WTC11 (cell line): Measurements from ENCODE around the gene POU5F2. TPM values are rescaled to one million over a fixed set of nuclear protein-coding genes. Genes with fewer than 3 reads are reported as not detected.

Source experiments
- ATAC-seq: fragments of 200-7000 bp; cut with Tn5 transposase; 2 replicates; pipeline ENCODE4 v1.10.0; 2021; ENCODE audit warnings: mild to moderate bottlenecking, moderate library complexity
- CTCF ChIA-PET: fragments of 300-600 bp; sonication (Branson Sonifier 250); formaldehyde crosslinking; loops from one replicate; lab custom pipeline; 2021; ENCODE audit warnings: antibody characterized with exemption; lab: Charles Lee
- POLR2A ChIA-PET: fragments of 350-600 bp; sonication (Branson Sonifier 250); formaldehyde crosslinking; loops from one replicate; lab custom pipeline; 2021; ENCODE audit warnings: antibody characterized with exemption; lab: Charles Lee
- DNase-seq: peaks from one replicate; pipeline ENCODE4 v3.0.0; 2021; ENCODE audit warnings: low spot score
- H3K27ac Mint-ChIP-seq: 2 replicates; pipeline ENCODE4 v1.8.0; 2021; ENCODE audit warnings: mixed read lengths
- H3K27me3 Mint-ChIP-seq: 2 replicates; pipeline ENCODE4 v1.8.0; 2021; ENCODE audit warnings: low read depth, mild to moderate bottlenecking, moderate library complexity, mixed read lengths
- H3K36me3 Mint-ChIP-seq: 2 replicates; pipeline ENCODE4 v1.8.0; 2021; ENCODE audit warnings: mixed read lengths
- H3K4me1 Mint-ChIP-seq: 2 replicates; pipeline ENCODE4 v1.8.0; 2022; ENCODE audit warnings: mixed read lengths
- H3K4me3 Mint-ChIP-seq: 2 replicates; pipeline ENCODE4 v1.8.0; 2021; ENCODE audit warnings: mild to moderate bottlenecking, moderate library complexity, mixed read lengths
- H3K9me3 Mint-ChIP-seq: 2 replicates; pipeline ENCODE4 v1.8.0; 2021; ENCODE audit warnings: mixed read lengths
- CREM ChIP-seq: sonication (generic); formaldehyde crosslinking; IDR thresholded peaks from 2 replicates; pipeline ENCODE4 v1.8.1; 2022; ENCODE audit warnings: mild to moderate bottlenecking, missing genetic modification reagents, moderate library complexity
- GRHL2 ChIP-seq: fragments of 250-450 bp; sonication (Bioruptor Pico); IDR thresholded peaks from 2 replicates; pipeline ENCODE4 v1.8.0; 2022; ENCODE audit warnings: mild to moderate bottlenecking, moderate library complexity; ENCODE audit not compliant: insufficient replicate concordance, severe bottlenecking
- JAZF1 ChIP-seq: fragments of 250-450 bp; sonication (Bioruptor Pico); IDR thresholded peaks from 2 replicates; pipeline ENCODE4 v1.9.0; 2021; ENCODE audit warnings: moderate library complexity, mild to moderate bottlenecking, inconsistent platforms
- KAT7 ChIP-seq: sonication (generic); formaldehyde crosslinking; IDR thresholded peaks from 2 replicates; pipeline ENCODE4 v1.8.1; 2023; ENCODE audit warnings: missing genetic modification reagents, mild to moderate bottlenecking, borderline replicate concordance
- NFATC4 ChIP-seq: fragments of 250-450 bp; sonication (Bioruptor Pico); IDR thresholded peaks from 2 replicates; pipeline ENCODE4 v1.9.0; 2021; ENCODE audit warnings: mild to moderate bottlenecking
- SMAD3 ChIP-seq: sonication (generic); formaldehyde crosslinking; IDR thresholded peaks from 2 replicates; pipeline ENCODE4 v1.8.0; 2022; ENCODE audit warnings: missing genetic modification reagents, mild to moderate bottlenecking, borderline replicate concordance
- SMAD4 ChIP-seq: sonication (generic); formaldehyde crosslinking; IDR thresholded peaks from 2 replicates; pipeline ENCODE4 v1.8.0; 2022; ENCODE audit warnings: mild to moderate bottlenecking, missing genetic modification reagents
- TP53 ChIP-seq: sonication (generic); formaldehyde crosslinking; IDR thresholded peaks from 2 replicates; pipeline ENCODE4 v1.8.1; 2023; ENCODE audit warnings: mild to moderate bottlenecking, missing genetic modification reagents
- ZNF263 ChIP-seq: sonication (generic); formaldehyde crosslinking; IDR thresholded peaks from 2 replicates; pipeline ENCODE4 v1.8.1; 2022; ENCODE audit warnings: low read depth, mild to moderate bottlenecking, moderate library complexity, missing genetic modification reagents
- ZNF396 ChIP-seq: fragments of 250-450 bp; sonication (Bioruptor Pico); IDR thresholded peaks from 2 replicates; pipeline ENCODE4 v1.8.0; 2021; ENCODE audit warnings: mild to moderate bottlenecking, moderate library complexity, borderline replicate concordance
- total RNA-seq: library from RNA; stranded (reverse); gene quantifications from 3 replicates; pipeline ENCODE4 v1.2.3, GENCODE V29; 2021
- TF ChIP-seq, protein P1 (sequence below): sonication (generic); formaldehyde crosslinking; IDR thresholded peaks from 2 replicates; pipeline ENCODE4 v1.8.1; 2023; ENCODE audit warnings: mild to moderate bottlenecking, missing genetic modification reagents, borderline replicate concordance
- TF ChIP-seq, protein P2 (sequence below): sonication (generic); formaldehyde crosslinking; IDR thresholded peaks from 2 replicates; pipeline ENCODE4 v1.8.1; 2022; ENCODE audit warnings: mild to moderate bottlenecking, moderate library complexity, missing genetic modification reagents
- TF ChIP-seq, protein P3 (sequence below): fragments of 250-450 bp; sonication (Bioruptor Pico); IDR thresholded peaks from 2 replicates; pipeline ENCODE4 v1.8.0; 2021; ENCODE audit warnings: mild to moderate bottlenecking
- TF ChIP-seq, protein P4 (sequence below): sonication (generic); formaldehyde crosslinking; IDR thresholded peaks from 2 replicates; pipeline ENCODE4 v1.8.0; 2022; ENCODE audit warnings: mild to moderate bottlenecking, missing genetic modification reagents
- TF ChIP-seq, protein P5 (sequence below): sonication (generic); formaldehyde crosslinking; IDR thresholded peaks from 2 replicates; pipeline ENCODE4 v1.8.1; 2022; ENCODE audit warnings: low read depth, missing genetic modification reagents, borderline replicate concordance

The POU5F2 gene
- total RNA-seq, 1 experiment from 2014 or later: 0.13 TPM

DNA sequence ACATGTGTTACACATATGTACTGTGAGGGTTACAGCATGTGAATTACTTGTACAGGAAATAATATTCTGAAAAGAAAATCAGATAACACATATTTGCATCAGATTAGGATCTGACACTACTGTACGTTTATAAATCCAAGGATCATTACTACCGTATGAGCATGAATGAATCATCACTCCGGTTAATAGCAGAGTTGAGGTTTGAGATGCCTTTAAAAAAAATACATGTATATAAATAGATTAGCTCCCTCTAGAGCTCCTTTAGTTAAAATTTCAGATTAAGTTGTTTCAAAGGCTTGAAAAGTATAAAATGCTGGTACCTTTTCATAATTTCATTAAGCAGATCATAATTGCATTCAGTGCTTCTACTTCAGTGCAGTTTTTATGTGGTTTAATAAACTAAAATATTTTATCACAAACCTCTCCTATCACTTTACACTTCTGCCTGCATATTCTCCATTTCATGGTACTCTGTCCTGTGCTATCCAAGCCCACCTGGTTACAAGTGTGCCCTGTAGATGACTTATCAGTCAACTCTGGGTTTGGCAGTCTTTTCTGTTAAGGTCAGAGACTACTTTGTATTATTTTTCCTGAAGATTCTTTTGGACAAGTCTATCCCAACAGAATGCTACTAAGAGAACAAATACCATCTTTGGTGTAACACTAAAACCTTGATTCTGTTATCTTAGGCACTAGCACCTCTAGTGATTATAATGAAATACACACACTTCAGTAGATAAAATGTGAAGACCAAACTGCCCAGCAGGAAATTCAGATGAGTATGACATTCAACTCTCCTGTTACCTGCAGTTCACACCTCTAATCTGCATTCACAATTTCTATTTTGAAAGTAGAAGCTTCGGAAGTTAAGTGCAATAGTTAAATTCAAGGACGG, 48.0 kb upstream of the POU5F2 start (continued):
- TF ChIP-seq, protein P1, sequence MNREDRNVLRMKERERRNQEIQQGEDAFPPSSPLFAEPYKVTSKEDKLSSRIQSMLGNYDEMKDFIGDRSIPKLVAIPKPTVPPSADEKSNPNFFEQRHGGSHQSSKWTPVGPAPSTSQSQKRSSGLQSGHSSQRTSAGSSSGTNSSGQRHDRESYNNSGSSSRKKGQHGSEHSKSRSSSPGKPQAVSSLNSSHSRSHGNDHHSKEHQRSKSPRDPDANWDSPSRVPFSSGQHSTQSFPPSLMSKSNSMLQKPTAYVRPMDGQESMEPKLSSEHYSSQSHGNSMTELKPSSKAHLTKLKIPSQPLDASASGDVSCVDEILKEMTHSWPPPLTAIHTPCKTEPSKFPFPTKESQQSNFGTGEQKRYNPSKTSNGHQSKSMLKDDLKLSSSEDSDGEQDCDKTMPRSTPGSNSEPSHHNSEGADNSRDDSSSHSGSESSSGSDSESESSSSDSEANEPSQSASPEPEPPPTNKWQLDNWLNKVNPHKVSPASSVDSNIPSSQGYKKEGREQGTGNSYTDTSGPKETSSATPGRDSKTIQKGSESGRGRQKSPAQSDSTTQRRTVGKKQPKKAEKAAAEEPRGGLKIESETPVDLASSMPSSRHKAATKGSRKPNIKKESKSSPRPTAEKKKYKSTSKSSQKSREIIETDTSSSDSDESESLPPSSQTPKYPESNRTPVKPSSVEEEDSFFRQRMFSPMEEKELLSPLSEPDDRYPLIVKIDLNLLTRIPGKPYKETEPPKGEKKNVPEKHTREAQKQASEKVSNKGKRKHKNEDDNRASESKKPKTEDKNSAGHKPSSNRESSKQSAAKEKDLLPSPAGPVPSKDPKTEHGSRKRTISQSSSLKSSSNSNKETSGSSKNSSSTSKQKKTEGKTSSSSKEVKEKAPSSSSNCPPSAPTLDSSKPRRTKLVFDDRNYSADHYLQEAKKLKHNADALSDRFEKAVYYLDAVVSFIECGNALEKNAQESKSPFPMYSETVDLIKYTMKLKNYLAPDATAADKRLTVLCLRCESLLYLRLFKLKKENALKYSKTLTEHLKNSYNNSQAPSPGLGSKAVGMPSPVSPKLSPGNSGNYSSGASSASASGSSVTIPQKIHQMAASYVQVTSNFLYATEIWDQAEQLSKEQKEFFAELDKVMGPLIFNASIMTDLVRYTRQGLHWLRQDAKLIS (CRISPR knock-in tag): no peak
- TF ChIP-seq ZNF396 (CRISPR knock-in tag): no peak
- no peak for TF ChIP-seq SMAD3 (CRISPR knock-in tag)
- TF ChIP-seq, protein P2, sequence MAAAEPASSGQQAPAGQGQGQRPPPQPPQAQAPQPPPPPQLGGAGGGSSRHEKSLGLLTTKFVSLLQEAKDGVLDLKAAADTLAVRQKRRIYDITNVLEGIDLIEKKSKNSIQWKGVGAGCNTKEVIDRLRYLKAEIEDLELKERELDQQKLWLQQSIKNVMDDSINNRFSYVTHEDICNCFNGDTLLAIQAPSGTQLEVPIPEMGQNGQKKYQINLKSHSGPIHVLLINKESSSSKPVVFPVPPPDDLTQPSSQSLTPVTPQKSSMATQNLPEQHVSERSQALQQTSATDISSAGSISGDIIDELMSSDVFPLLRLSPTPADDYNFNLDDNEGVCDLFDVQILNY (CRISPR knock-in tag): no peak
- no peak for TF ChIP-seq ZNF263 (CRISPR knock-in tag)
- TF ChIP-seq CREM (CRISPR knock-in tag): no peak
- no peak for TF ChIP-seq KAT7 (CRISPR knock-in tag)
- TF ChIP-seq, protein P3, sequence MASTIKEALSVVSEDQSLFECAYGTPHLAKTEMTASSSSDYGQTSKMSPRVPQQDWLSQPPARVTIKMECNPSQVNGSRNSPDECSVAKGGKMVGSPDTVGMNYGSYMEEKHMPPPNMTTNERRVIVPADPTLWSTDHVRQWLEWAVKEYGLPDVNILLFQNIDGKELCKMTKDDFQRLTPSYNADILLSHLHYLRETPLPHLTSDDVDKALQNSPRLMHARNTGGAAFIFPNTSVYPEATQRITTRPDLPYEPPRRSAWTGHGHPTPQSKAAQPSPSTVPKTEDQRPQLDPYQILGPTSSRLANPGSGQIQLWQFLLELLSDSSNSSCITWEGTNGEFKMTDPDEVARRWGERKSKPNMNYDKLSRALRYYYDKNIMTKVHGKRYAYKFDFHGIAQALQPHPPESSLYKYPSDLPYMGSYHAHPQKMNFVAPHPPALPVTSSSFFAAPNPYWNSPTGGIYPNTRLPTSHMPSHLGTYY (CRISPR knock-in tag): no peak
- no peak for TF ChIP-seq TP53
- no peak for TF ChIP-seq GRHL2 (CRISPR knock-in tag)
- no peak for TF ChIP-seq NFATC4 (CRISPR knock-in tag)
- TF ChIP-seq JAZF1 (CRISPR knock-in tag): no peak

DNA sequence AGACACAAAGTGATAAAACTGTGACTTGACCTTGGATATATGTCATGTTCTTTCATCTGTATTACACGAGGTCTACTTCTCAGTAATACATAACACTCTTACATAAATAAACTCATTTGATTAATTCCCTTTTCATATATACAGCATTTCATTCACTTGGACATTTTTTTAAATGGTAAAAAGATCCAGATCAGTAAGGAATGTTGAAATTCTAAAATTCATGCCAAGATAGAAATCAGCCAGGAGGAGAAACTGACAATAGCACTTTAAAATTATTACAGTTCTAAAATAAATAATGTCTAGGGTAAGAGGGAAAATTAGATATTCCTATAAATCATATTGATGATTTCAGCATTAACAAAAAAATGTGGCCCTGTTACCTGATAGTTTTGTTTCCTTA, 46.2 kb upstream of the POU5F2 start:
- CTCF ChIA-PET: no interaction called here

More for the DNA sequence above, 46.2 kb upstream of the POU5F2 start:
- Mint-ChIP-seq H3K4me3 (no peak overlapping the region), H3K36me3 (no peaks in the 10 kb centered on the region), H3K27ac (no peak overlapping the region), H3K9me3 (no peaks in the 10 kb centered on the region), H3K4me1 (0 out of 2 replicates have a peak, but pooled peaks cover 4% of the 10 kb centered on the region), H3K27me3 (no peaks in the 10 kb centered on the region)
- TF ChIP-seq, protein P4, sequence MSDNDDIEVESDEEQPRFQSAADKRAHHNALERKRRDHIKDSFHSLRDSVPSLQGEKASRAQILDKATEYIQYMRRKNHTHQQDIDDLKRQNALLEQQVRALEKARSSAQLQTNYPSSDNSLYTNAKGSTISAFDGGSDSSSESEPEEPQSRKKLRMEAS: no peak
- TF ChIP-seq SMAD4 (CRISPR knock-in tag): no peak
- TF ChIP-seq, protein P5, sequence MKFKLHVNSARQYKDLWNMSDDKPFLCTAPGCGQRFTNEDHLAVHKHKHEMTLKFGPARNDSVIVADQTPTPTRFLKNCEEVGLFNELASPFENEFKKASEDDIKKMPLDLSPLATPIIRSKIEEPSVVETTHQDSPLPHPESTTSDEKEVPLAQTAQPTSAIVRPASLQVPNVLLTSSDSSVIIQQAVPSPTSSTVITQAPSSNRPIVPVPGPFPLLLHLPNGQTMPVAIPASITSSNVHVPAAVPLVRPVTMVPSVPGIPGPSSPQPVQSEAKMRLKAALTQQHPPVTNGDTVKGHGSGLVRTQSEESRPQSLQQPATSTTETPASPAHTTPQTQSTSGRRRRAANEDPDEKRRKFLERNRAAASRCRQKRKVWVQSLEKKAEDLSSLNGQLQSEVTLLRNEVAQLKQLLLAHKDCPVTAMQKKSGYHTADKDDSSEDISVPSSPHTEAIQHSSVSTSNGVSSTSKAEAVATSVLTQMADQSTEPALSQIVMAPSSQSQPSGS (CRISPR knock-in tag): no peak
- DNase-seq (no peak), ATAC-seq (no peak)
- POLR2A ChIA-PET: no interaction called here
